GM23338 (cell line): ENCODE results near the gene LENEP. TPM values are rescaled to one million over a fixed set of nuclear protein-coding genes. Genes with fewer than 3 reads are reported as not detected.
A peak's percentile ranks its signal among the peaks of the same experiment; 100 is the strongest.

Experiments
- ATAC-seq: fragments of 200-7000 bp; cut with Tn5 transposase; 3 replicates; pipeline ENCODE4 v1.9.1; 2020
- DNase-seq: peaks from one replicate; pipeline ENCODE4 v3.0.0-alpha.2; 2015; ENCODE audit warnings: low spot score
- H2AFZ ChIP-seq: fragments of 200-600 bp; sonication (generic); 2 replicates; pipeline ENCODE4 v1.8.0; 2016; ENCODE audit warnings: antibody characterized with exemption, mild to moderate bottlenecking, moderate library complexity
- H3F3A ChIP-seq: fragments of 200-600 bp; sonication (generic); replicated peaks from 2 replicates; pipeline ENCODE4 v1.8.0; 2017; ENCODE audit warnings: antibody characterized with exemption, mixed run types, low read depth
- H3K27ac ChIP-seq: fragments of 200-600 bp; sonication (generic); 2 replicates; pipeline ENCODE4 v1.6.1; 2016; ENCODE audit warnings: low read depth
- H3K27me3 ChIP-seq: fragments of 200-600 bp; sonication (generic); 2 replicates; pipeline ENCODE4 v1.8.0; 2016; ENCODE audit warnings: mild to moderate bottlenecking, mixed run types, moderate library complexity; ENCODE audit not compliant: insufficient read depth
- H3K36me3 ChIP-seq: fragments of 200-600 bp; sonication (generic); 2 replicates; pipeline ENCODE4 v1.8.0; 2016; ENCODE audit warnings: mild to moderate bottlenecking; ENCODE audit not compliant: insufficient read depth
- H3K4me1 ChIP-seq: fragments of 200-600 bp; sonication (generic); 2 replicates; pipeline ENCODE4 v1.8.0; 2016; ENCODE audit warnings: mild to moderate bottlenecking, moderate library complexity; ENCODE audit not compliant: insufficient read depth
- H3K4me2 ChIP-seq: fragments of 200-600 bp; sonication (generic); 2 replicates; pipeline ENCODE4 v1.7.1; 2017; ENCODE audit warnings: mixed run types
- H3K4me3 ChIP-seq: fragments of 200-600 bp; sonication (generic); 2 replicates; pipeline ENCODE4 v1.6.1; 2016; ENCODE audit warnings: mixed run types
- H3K79me2 ChIP-seq: fragments of 200-600 bp; sonication (generic); replicated peaks from 2 replicates; pipeline ENCODE4 v1.8.0; 2017; ENCODE audit warnings: mild to moderate bottlenecking; ENCODE audit not compliant: insufficient read depth
- H3K9me2 ChIP-seq: fragments of 200-600 bp; sonication (generic); 2 replicates; pipeline ENCODE4 v1.8.0; 2017; ENCODE audit not compliant: insufficient read depth
- H4K20me1 ChIP-seq: fragments of 200-600 bp; sonication (generic); replicated peaks from 2 replicates; pipeline ENCODE4 v1.8.0; 2017; ENCODE audit warnings: mild to moderate bottlenecking; ENCODE audit not compliant: insufficient read depth
- H3K27ac Mint-ChIP-seq: 2 replicates; pipeline ENCODE4 v1.8.0; 2020; ENCODE audit warnings: inconsistent platforms, mild to moderate bottlenecking, moderate library complexity, mixed read lengths
- H3K27me3 Mint-ChIP-seq: 3 replicates; pipeline ENCODE4 v1.8.0; 2022; ENCODE audit warnings: low read depth, mild to moderate bottlenecking, moderate library complexity, mixed read lengths, inconsistent platforms; ENCODE audit not compliant: insufficient read depth, poor library complexity
- H3K36me3 Mint-ChIP-seq: 3 replicates; pipeline ENCODE4 v1.8.0; 2021; ENCODE audit warnings: low read depth, mild to moderate bottlenecking, inconsistent platforms, moderate library complexity, mixed read lengths
- H3K4me1 Mint-ChIP-seq: 3 replicates; pipeline ENCODE4 v1.8.0; 2020; ENCODE audit warnings: mild to moderate bottlenecking, inconsistent platforms, mixed read lengths
- H3K4me3 Mint-ChIP-seq: 3 replicates; pipeline ENCODE4 v1.8.0; 2021; ENCODE audit warnings: moderate library complexity, mild to moderate bottlenecking, inconsistent platforms, mixed read lengths
- H3K9me3 Mint-ChIP-seq: 3 replicates; pipeline ENCODE4 v1.8.0; 2020; ENCODE audit warnings: moderate library complexity, mild to moderate bottlenecking, inconsistent platforms, mixed read lengths
- CTCF ChIP-seq, 2 experiments: fragments of 200-600 bp in 1 of 2; sonication (generic) in 1 of 2; conservative IDR thresholded peaks; 2 replicates each; pipeline versions ENCODE4 v1.5.1 to v1.6.1; 2016 to 2017; ENCODE audit warnings: antibody characterized with exemption in 2 of 2, low read depth in 2 of 2, mild to moderate bottlenecking in 2 of 2, moderate library complexity in 1 of 2
- ETS1 ChIP-seq: IDR thresholded peaks from 2 replicates; pipeline ENCODE4 v1.6.1; 2016; ENCODE audit warnings: antibody characterized with exemption
- EZH2 ChIP-seq: fragments of 200-600 bp; sonication (generic); IDR thresholded peaks from one replicate; pipeline ENCODE4 v1.8.0; 2017; ENCODE audit warnings: antibody characterized with exemption, mild to moderate bottlenecking, low read depth; ENCODE audit not compliant: unreplicated experiment
- EZH2phosphoT487 ChIP-seq: fragments of 200-600 bp; sonication (generic); IDR thresholded peaks from one replicate; pipeline ENCODE4 v1.8.1; 2018; ENCODE audit warnings: antibody characterized with exemption; ENCODE audit not compliant: unreplicated experiment
- POLR2AphosphoS5 ChIP-seq: IDR thresholded peaks from 2 replicates; pipeline ENCODE4 v1.6.1; 2016; ENCODE audit warnings: antibody characterized with exemption, low read depth
- ZNF114 ChIP-seq: fragments of 250-450 bp; sonication (Bioruptor Pico); IDR thresholded peaks from 2 replicates; pipeline ENCODE4 v1.5.0; 2020; ENCODE audit warnings: mild to moderate bottlenecking, moderate library complexity
- ZNF331 ChIP-seq: fragments of 250-450 bp; sonication (Bioruptor Pico); IDR thresholded peaks from 2 replicates; pipeline ENCODE4 v1.5.0; 2020; ENCODE audit warnings: low read depth, mild to moderate bottlenecking, moderate library complexity
- polyA plus RNA-seq: library from polyadenylated mRNA; unstranded; fragments of >200 nt; fragmentation: Nextera tagmentation; extraction: Ambion mirVana; gene quantifications from 2 replicates; pipeline ENCODE4 v1.2.1, GENCODE V29; 2016
- total RNA-seq: library from RNA; depleted of rRNA; stranded (reverse); fragments of >200 nt; shearing (Covaris generic); gene quantifications from 2 replicates; pipeline ENCODE4 v1.2.3, GENCODE V29; 2014

Gene LENEP
- total and polyA plus RNA-seq, 2 experiments from 2014 or later, result 1.6 TPM; not detected in 1

GRCh38 chr1:154962795-154963330 lies 30.5 kb upstream of the LENEP start:
- Mint-ChIP-seq H3K36me3 (peaks cover 75% of the 10 kb centered on the region), H3K27me3 (peaks cover 12% of the 10 kb centered on the region), H3K9me3 (no peaks in the 10 kb centered on the region), H3K4me1 (peaks cover 38% of the 10 kb centered on the region), H3K4me3 (peak overlapping the region; percentile 81), H3K27ac (no peak overlapping the region)
- Histone ChIP-seq H3K4me2 (peak overlapping the region; percentile 91), H3F3A (peaks cover 47% of the 10 kb centered on the region), H3K27ac (peak overlapping the region; percentile 97), H2AFZ (no peak overlapping the region), H3K36me3 (peaks cover 36% of the 10 kb centered on the region), H3K27me3 (no peaks in the 10 kb centered on the region), H4K20me1 (peaks cover 29% of the 10 kb centered on the region), H3K4me3 (peak overlapping the region; percentile 92), H3K4me1 (peaks cover 29% of the 10 kb centered on the region; the same call in 1 of the 2 replicates), H3K9me2 (no peaks in the 10 kb centered on the region), H3K79me2 (peaks cover 23% of the 10 kb centered on the region)
- TF ChIP-seq ZNF114 (CRISPR knock-in tag) (no peak), POLR2AphosphoS5 (0 out of 2 replicates have a peak, but pooled peaks have one; percentile 18)
- DNase-seq (no peak), ATAC-seq (no peak)

- Histone ChIP-seq H3F3A (peaks cover 49% of the 10 kb centered on the region), H3K36me3 (peaks cover 36% of the 10 kb centered on the region), H2AFZ (no peak overlapping the region), H4K20me1 (peaks cover 34% of the 10 kb centered on the region), H3K4me1 (peaks cover 33% of the 10 kb centered on the region), H3K4me2 (no peak overlapping the region), H3K27me3 (no peaks in the 10 kb centered on the region), H3K27ac (no peak overlapping the region), H3K9me2 (no peaks in the 10 kb centered on the region), H3K79me2 (peaks cover 31% of the 10 kb centered on the region), H3K4me3 (no peak overlapping the region)
- DNase-seq, result no peak
- H3K4me3 Mint-ChIP-seq, result no peak overlapping the region; the same call in 2 of the 3 replicates
- H3K27me3 Mint-ChIP-seq, result peaks cover 15% of the 10 kb centered on the region
- no peak for ATAC-seq
- H3K27ac Mint-ChIP-seq, result no peak overlapping the region
- H3K36me3 Mint-ChIP-seq, result peaks cover 79% of the 10 kb centered on the region
- no peaks in the 10 kb centered on the region for H3K9me3 Mint-ChIP-seq
- peaks cover 41% of the 10 kb centered on the region for H3K4me1 Mint-ChIP-seq
- TF ChIP-seq ZNF114 (CRISPR knock-in tag) (no peak), ETS1 (no peak), CTCF (conservative IDR thresholded peaks at IDR 0.05; ENCODE audit: low read depth in 2 of 2) (no peak)
These were observed 29.7 kb upstream of the LENEP start for GRCh38 chr1:154963643-154964042.

GRCh38 chr1:154964359-154964758 lies 29.0 kb upstream of the LENEP start:
- no peaks in the 10 kb centered on the region for H3K27me3 ChIP-seq
- no peak for DNase-seq
- H3K27ac ChIP-seq, result peak overlapping the region; percentile 55; the same call in 1 of the 2 replicates
- peaks cover 48% of the 10 kb centered on the region for H3K4me1 Mint-ChIP-seq
- no peak overlapping the region for H3K27ac Mint-ChIP-seq
- H3K4me3 ChIP-seq, result no peak overlapping the region
- H3K36me3 ChIP-seq, result peaks cover 36% of the 10 kb centered on the region
- no peaks in the 10 kb centered on the region for H3K9me3 Mint-ChIP-seq
- peaks cover 49% of the 10 kb centered on the region for H3F3A ChIP-seq
- H3K36me3 Mint-ChIP-seq, result peaks cover 84% of the 10 kb centered on the region
- H3K4me3 Mint-ChIP-seq, result no peak overlapping the region
- H3K9me2 ChIP-seq, result no peaks in the 10 kb centered on the region
- H3K79me2 ChIP-seq, result peaks cover 38% of the 10 kb centered on the region
- peaks cover 34% of the 10 kb centered on the region for H4K20me1 ChIP-seq
- H2AFZ ChIP-seq, result no peak overlapping the region
- H3K4me2 ChIP-seq, result no peak overlapping the region
- peaks cover 15% of the 10 kb centered on the region for H3K27me3 Mint-ChIP-seq
- ATAC-seq, result no peak
- peaks cover 36% of the 10 kb centered on the region for H3K4me1 ChIP-seq
- no peak for TF ChIP-seq EZH2
- TF ChIP-seq EZH2phosphoT487, result no peak
- no peak for TF ChIP-seq ETS1
- no peak for TF ChIP-seq ZNF331 (CRISPR knock-in tag)
